Right atrium auricular region (tissue), 2 donors: ENCODE results near the gene SPON1. TPM values are rescaled to one million over a fixed set of nuclear protein-coding genes. Genes with fewer than 3 reads are reported as not detected.
"Not testable (repeated sequence)": the region's sequence is repeated elsewhere in the genome, so short reads cannot be mapped to it uniquely, and the experiment has no call there.

Experiments used
- DNase-seq: peaks from one replicate; pipeline ENCODE4 v3.0.0-alpha.2; 2019; ENCODE audit warnings: low spot score
- H3K27ac ChIP-seq, 2 donors: fragments of 200-600 bp; sonication (generic); 1 replicate in 1 of 2; 2 replicates in 1 of 2; pipeline ENCODE4 v1.5.1; 2016 to 2019
- H3K27me3 ChIP-seq, 2 donors: fragments of 200-600 bp; sonication (generic); one replicate each; pipeline versions ENCODE4 v1.5.1 to v1.6.0; 2017 to 2019
- H3K36me3 ChIP-seq: fragments of 200-600 bp; sonication (generic); one replicate; pipeline ENCODE4 v1.5.1; 2016
- H3K4me1 ChIP-seq, 2 donors: fragments of 200-600 bp; sonication (generic); one replicate each; pipeline versions ENCODE4 v1.5.1 to v1.6.0; 2017 to 2019
- H3K4me3 ChIP-seq, 2 donors: fragments of 200-600 bp; sonication (generic); 1 replicate in 1 of 2; 2 replicates in 1 of 2; pipeline ENCODE4 v1.5.1; 2017 to 2019; ENCODE audit warnings: mild to moderate bottlenecking in 1 of 2, moderate library complexity in 1 of 2
- H3K9me3 ChIP-seq, 2 donors: fragments of 200-600 bp; sonication (generic); one replicate each; pipeline ENCODE4 v1.5.1; 2019
- CTCF ChIP-seq, 2 donors: fragments of 200-600 bp; sonication (generic); IDR thresholded peaks; one replicate each; pipeline ENCODE4 v1.5.1; 2019; ENCODE audit warnings: antibody characterized with exemption in 2 of 2
- total RNA-seq, 2 donors: library from RNA; depleted of rRNA; stranded (reverse); fragments of >200 nt; gene quantifications; one replicate each; pipeline ENCODE4 v1.1.0, GENCODE V29; 2016

Gene SPON1
- total RNA-seq, 2 donors from 2014 or later = 22.8 to 27.0 TPM

- no peak for DNase-seq
- H3K27ac ChIP-seq = no peak overlapping the region
- TF ChIP-seq CTCF (IDR thresholded peaks at IDR 0.05) = no peak
- no peak overlapping the region for H3K4me3 ChIP-seq
- H3K36me3 ChIP-seq = no peaks in the 10 kb centered on the region
- H3K27me3 ChIP-seq = no peaks in the 10 kb centered on the region
- no peaks in the 10 kb centered on the region for H3K9me3 ChIP-seq
- H3K4me1 ChIP-seq = peaks cover 0 to 31% of the 10 kb centered on the region in 2 donors
These were observed 64.4 kb downstream of the SPON1 start for GRCh38 chr11:14026961-14027360.

GRCh38 chr11:14027525-14027924, 65.0 kb downstream of the SPON1 start:
- TF ChIP-seq CTCF (IDR thresholded peaks at IDR 0.05) = no peak
- Histone ChIP-seq H3K36me3 (no peaks in the 10 kb centered on the region), H3K27me3 (no peaks in the 10 kb centered on the region), H3K9me3 (no peaks in the 10 kb centered on the region), H3K4me3 (no peak overlapping the region), H3K4me1 (peaks cover 0 to 31% of the 10 kb centered on the region in 2 donors), H3K27ac (no peak overlapping the region)
- no peak for DNase-seq

- no peak for TF ChIP-seq CTCF (IDR thresholded peaks at IDR 0.05)
- no peak for DNase-seq
- Histone ChIP-seq H3K9me3 (no peaks in the 10 kb centered on the region), H3K4me3 (no peak overlapping the region), H3K4me1 (peaks cover 0 to 31% of the 10 kb centered on the region in 2 donors), H3K27me3 (no peaks in the 10 kb centered on the region), H3K27ac (no peak overlapping the region), H3K36me3 (no peaks in the 10 kb centered on the region)
These were observed 66.9 kb downstream of the SPON1 start for GRCh38 chr11:14029440-14029839.

GRCh38 chr11:14029971-14030920, 67.7 kb downstream of the SPON1 start:
- Histone ChIP-seq H3K9me3 (no peaks in the 10 kb centered on the region), H3K4me1 (peaks cover 0 to 31% of the 10 kb centered on the region in 2 donors), H3K4me3 (no peak overlapping the region), H3K36me3 (no peaks in the 10 kb centered on the region), H3K27ac (no peak overlapping the region), H3K27me3 (no peaks in the 10 kb centered on the region)
- peak; percentile 76 for DNase-seq
- TF ChIP-seq CTCF (IDR thresholded peaks at IDR 0.05) = no peak

GRCh38 chr11:14035526-14035925, 73.0 kb downstream of the SPON1 start:
- DNase-seq, H3K27ac ChIP-seq, H3K27me3 ChIP-seq, H3K36me3 ChIP-seq, H3K4me1 ChIP-seq, H3K9me3 ChIP-seq, H3K4me3 ChIP-seq: not testable (repeated sequence)

- Histone ChIP-seq H3K4me3 (no peak overlapping the region), H3K27me3 (no peaks in the 10 kb centered on the region), H3K4me1 (no peaks in the 10 kb centered on the region), H3K9me3 (no peaks in the 10 kb centered on the region), H3K27ac (no peak overlapping the region), H3K36me3 (no peaks in the 10 kb centered on the region)
- TF ChIP-seq CTCF (IDR thresholded peaks at IDR 0.05) = no peak
- no peak for DNase-seq
These were observed 73.9 kb downstream of the SPON1 start for GRCh38 chr11:14036469-14036868.
